ENCODE data around the gene SLC9A1.

The SLC9A1 gene

DNA sequence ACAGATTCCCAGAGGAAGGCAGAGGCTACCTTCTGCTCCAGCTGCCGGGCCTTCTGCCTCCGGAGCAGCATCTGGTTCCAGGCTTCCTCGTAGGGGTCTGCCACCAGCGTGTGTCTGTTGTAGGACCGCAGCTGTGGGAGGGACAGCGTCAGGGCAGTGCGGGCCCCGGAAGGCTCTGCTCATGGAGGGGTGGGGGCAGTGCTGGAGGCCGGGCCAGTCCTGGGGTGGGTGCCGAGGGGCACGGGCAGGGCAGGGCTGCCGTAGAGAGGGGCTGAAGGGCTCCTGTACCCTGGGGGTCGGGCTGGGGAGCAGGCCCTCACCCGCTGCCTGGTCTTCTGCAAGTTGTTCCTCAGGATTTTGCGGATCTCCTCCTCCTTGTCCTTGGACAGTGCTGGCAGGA is 53.2 kb downstream of the SLC9A1 start:
- no peak for DNase-seq

DNA sequence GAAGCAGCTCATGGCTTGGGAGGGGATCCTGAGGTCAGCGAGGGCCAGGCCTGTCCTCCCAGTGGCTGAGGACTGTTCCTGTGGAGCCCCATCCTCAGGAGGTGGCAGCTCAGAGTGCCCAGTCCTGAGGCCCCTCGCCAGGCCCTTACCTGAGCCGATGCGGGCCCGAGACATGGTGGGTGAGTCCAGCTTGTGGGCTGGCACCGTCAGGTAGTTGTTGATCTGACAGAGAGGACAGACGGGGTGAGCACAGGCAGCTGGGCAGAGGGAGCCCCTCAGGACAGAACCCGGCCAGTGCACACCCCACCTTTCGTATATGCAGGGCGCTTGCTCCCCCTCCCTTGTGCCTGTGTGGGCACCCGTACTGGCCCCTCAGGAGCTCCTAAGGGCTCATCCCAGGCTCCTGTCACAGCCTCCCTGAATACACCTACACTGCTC is 53.9 kb downstream of the SLC9A1 start:
- no peak for DNase-seq

DNA sequence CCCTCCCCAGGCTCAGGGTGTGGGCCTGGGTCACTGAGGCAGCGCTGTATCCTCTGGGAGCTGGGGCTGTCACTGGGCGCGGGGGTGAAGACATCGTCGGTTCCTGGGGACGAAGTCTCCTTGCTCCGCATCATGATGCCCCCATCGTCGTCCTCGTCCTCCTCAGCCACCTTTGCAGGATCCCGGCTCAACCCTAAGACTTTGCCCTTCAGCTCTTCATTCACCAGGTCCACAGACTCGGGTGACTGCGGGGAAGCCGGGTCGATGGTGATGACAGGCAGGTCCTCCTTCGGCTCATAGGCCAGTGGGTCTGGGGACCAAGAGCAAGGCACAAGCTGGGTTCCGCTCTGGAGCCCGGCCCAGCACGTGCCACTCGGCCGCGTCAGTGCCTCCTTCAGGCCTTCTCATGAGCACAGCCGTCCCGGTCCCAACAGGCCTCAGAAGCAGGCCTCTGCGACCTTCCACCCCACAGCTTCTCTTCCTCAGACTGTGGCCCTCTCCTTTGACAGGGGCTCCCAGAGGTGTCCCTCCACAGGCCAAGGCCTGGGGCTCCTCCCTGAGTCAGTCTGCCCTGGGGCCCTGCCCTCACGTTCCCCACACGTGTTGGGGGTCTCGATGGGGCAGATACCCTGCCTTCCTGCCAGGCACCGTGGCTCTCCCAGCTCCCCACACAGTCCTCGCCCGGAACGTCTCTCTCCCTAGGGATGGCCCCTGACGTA is 54.4 kb downstream of the SLC9A1 start:
- no peak for DNase-seq

DNA sequence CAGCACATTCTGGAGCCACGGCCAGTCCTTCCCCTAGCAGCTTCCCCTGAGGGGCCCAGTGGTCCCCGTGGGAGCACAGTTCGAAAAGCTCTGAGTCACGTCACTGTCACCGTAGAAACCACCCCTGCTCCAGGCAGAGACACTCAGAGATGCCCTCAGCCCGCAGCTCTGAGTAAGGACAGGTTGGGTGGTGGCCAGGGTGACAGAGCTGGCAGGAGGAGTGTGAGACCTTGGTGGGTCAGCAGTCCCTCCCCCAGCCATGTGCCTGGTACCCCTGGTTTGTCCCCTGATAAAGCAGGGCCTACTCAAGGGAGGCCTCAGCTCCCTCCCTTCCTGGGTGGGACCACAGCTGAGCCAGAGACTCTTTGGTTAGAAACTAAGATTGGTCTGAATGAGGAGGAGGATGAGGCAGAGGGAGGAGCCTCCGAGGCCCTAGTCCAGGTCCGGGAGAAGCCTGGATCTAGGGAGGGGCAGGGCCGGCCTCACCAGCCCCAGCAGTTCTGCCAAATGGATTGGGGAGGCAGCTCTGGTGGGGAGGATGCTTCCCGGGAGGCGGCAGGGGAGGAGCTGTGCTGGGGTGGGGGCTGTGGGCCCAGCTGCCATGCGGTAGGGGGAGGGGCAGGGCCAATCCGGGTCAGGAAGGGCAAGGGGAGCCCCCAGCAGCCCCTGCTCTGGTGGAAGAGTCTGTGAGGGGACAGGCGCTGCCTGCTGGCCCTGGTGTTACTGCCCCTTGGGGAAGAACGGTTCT is 55.2 kb downstream of the SLC9A1 start:
- DNase-seq = peak in 1 of 2 experiments; percentile 18

DNA sequence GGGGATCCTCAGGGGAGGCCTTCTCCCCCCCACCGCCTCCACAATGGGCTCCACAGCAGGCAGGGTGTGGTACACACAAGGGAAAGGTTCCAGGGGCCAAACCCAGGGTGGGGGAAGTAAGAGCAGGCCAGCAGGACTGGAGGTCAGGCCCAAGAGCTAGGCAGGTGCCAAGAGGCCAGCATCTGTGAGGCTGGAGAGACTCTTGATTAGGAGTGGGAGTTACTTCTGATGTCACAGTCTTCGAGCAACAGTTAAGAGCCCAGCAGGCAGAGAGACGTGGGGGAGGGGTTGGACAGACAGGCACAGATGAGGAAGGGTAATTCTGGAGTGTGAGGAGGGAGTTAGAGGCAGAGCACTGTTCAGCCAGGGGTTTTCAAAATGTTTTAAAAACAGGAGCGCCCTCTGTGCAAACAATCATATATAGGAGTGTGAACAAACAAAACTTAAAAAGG is 55.8 kb downstream of the SLC9A1 start:
- DNase-seq = no peak

DNA sequence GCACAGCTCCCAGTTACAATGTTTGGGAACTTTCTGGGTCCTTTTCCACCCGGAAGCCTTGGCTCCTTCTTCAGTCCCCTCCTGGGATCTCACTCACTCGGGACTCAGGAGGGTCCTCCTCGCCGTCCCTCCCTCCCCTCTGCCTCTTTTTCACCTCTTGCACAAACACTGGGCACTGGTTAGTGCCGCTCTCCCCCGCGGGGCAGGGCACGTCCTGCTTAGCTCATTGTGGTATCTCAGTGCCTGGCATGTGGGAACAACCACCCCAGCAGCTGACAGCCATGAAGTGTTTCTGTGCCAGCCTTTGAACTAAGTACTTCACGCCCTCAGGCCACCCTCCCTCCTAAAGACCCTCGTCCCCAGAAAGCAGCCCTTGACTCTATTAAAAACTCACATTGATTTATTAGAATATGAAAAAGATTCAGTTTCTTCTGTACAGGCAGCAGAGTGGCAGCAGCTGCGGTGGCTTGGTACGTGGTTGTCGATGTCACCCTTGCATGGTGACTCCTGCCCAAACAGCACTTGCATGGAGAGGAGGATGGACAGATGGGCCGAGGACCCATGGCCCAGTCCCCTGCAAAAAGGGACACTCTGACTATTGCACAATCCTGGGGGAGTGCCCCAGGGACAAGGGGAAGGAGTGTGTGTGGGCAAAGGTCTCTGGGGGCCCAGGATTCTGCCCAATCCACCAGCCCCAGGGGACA is 56.3 kb downstream of the SLC9A1 start:
- no peak for DNase-seq

DNA sequence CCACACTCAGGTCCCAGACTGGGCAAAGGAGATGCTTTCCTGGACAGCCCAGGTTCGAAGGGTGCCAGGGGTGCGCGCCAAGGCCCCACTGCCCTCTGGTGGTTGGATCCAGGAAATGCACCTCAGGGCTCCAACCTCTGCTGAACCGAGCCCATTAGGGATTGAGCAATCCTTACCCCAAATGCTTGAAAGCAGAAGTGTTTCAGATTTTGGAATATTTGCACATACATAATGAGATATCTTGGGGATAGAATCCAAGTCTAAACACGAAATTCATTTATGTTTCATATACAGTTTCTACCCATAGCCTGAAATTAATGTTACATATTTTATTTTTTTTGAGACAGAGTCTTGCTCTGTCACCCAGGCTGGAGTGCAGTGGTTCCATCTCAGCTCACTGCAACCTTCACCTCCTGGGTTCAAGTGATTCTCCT is 57.4 kb downstream of the SLC9A1 start:
- peak; percentile 55 to 80 for DNase-seq

DNA sequence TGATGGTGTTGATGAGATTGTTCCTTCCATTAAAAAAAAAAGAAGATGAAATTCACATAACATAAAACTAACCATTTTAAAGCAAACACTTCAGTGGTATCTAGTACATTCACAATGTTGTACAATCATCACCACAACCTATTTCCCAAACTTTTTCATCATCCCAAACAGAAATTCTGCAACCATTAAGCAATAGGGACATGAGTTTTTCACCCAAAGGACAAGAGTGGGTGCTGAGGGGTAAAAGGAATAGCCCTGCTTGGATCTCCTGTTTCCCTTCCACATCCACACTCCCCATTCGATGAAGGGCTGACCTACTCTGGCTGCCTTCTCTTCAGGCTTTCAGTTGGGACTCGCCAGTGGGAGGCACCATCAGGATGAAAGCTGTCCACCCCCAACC is 59.3 kb downstream of the SLC9A1 start:
- DNase-seq = no peak

DNA sequence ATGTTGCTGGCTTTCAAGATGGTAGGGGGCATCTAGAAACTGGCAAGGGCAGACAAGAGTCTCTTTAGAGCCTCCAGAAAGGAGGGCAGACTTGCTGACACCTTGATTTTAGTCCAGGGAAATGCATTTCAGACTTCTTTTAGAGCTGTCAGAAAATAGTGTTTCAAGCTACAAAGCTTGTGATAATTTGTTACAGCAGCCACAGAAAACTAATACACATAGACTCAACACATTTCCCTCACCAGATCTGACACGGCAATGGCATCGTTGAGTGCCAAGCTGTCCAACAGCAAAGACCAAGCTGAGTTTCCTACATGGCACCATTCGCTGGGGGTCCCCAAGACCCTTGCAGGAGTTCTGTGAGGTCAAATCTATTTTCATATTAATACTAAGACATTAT is 62.0 kb downstream of the SLC9A1 start:
- no peak for DNase-seq

DNA sequence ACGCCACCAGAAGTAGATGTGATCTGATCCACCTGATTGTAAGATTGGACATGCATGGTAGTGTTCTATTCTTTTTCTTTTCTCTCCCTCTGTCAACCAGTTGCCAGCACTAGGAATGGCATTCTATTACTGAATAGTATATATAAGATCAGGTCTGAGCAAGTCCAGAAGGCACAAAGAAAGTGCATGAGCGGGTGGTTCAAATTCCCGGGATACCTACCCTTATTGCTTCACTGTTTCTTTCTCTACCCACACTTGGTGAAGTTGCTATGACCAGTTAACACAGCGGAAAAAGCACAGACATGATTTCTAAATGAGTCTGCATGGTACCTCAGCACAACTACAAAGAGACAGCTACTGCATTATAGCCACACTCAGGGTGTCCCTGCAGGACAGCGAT is 64.0 kb downstream of the SLC9A1 start:
- no peak for DNase-seq

DNA sequence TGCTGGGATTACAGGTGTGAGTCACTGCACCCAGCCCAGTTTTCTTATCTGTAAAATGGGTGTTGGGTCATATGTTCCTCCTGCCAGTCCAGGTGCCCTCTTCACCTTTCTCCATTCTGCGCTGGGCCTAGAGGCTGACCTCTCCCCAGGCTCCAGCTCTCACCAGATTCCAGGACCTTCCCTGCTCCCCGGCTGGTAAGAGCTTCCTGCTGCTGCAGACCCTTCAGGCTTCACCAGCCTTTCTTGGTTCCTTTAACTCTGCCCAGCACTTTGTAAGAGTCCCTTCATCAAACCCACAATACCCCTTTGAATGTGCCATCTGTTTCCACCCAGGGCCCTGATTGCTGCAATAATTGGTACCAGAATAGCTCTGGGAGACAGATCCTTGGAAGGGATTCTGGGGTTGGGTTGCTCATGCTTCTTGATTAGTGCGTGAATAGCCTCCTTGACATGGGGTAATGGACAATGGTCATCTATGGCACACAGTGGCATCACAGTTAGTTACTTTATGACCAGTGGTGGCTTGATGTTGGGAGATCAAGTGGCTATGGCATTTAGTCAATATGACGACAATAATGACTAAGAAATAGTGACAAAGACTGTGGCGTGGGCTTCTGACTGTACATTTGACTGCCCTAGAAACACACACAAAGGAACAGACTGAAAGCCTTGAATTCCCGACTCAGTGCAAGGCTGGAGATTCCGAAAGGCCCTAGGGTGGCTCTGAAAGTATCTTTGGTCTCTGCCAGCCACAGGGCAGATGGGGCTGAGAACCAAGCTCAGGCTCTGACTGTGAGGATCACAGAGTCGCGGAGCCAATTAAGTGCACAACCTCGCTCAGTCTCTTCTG is 67.3 kb downstream of the SLC9A1 start:
- no peak for DNase-seq

DNA sequence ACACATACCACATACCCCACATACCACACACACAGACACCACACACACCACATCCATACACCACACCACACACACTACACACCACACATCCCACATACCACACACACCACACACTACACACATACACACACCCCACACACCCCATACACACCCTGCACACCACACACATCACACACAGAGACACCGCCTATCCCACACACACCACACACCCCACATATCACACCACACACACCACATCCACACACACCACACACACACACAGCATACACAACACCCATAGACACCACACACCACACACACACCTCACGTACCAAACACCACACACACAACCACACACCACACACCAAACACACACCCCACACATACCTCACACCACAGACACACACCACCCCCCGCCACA is 68.3 kb downstream of the SLC9A1 start:
- DNase-seq = no peak

DNA sequence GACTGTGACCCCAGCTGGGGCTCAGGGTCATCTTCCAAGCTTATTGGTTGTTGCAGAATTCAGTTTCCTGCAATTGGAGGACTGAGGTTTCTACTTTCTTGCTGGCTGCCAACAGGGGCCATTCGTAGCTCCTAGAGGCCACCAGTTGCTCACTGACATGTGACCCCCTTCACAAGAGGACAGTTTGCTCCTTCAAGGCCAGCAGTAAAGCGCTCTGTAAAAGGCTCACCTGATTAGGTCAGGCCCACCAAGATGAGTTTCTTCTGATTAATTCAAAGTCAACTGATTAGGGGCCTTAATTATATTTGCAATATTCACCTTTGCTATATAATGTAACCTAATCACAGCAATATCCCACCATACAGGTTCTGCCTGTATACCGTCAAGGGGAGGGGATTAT is 68.9 kb downstream of the SLC9A1 start:
- no peak for DNase-seq

DNA sequence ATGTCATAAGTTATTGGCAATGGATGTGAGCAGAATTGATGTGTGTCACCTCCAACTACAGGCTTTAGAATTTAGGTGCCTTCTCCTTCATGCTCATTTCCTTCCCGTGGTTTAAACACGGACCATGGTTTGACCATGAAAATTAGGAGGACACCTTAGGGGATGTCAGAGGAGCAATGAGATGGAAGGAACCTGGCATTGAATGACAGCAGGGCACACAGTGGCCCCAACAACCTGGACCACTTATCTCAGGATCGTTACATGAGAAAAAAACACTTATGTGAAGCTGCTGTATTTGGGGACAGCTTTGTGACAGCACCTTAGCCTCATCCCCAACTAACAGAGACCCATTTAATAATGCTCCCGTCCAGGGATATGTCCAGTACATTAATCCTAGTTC is 70.8 kb downstream of the SLC9A1 start:
- DNase-seq = no peak

DNA sequence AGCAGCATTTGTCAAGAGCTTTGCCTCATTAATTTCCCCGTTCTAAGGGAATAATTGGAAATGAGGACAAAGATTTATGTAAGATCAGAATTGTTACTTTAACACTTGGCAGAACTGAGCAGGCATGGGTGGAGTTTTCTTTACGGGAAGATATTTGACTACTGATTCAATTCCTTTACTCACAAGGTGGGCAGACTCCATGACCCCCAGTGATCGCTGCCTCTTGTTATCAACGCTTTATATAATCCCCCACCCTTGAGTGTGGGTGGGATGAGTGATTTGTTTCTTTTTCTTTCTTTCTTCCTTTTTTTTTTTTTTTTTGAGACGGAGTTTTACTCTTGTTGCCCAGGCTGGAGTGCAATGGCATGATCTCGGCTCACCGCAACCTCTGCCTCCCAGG is 77.0 kb downstream of the SLC9A1 start:
- no peak for DNase-seq

DNA sequence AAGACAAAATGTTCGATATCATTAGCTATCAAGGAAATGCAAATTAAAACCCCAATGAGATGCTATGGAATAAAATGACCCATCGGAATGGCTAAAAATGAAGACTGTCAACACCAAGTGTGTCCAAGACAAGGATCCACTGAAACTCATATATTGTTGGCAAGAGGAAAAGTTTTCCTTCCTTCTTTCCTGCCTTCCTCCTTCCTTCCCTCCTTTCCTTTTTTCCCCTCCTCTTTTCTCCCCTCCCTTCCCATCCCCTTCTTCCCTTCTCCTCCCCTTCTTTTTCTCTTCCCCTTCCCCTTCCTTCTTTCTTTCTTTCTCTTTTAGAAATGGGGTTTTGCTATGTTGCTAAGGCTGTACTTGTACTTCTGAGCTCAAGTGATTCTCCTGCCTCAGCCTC is 78.1 kb downstream of the SLC9A1 start:
- no peak for DNase-seq

DNA sequence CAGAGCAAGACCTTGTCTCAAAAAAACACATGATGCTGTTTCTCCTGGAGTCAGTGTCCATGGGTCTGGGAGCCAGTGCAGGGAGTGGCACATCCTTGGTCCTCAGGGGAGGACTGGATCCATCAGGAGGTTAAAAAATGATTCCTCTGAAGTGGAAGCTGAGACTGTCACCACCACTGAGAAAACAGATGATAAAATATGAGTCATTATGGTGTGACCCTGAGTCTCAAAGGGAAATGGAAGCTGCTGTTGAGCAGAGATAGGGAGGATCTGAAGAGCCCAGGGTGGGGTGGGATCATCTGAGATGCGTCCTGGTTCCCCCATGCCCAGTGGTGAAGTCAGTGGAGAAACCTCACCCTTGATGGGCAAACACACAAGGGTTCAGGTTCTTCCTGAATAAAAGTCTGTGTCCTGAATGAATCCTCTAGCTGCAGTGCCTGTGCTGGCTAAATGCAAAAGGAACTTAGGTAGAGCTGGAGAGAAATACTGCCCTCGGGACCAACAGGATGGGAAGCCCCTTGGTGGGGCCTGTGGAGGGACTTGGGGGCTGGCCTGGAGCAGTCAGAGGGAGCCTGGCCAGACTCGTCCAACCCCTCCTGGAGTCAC is 80.6 kb downstream of the SLC9A1 start:
- no peak for DNase-seq

DNA sequence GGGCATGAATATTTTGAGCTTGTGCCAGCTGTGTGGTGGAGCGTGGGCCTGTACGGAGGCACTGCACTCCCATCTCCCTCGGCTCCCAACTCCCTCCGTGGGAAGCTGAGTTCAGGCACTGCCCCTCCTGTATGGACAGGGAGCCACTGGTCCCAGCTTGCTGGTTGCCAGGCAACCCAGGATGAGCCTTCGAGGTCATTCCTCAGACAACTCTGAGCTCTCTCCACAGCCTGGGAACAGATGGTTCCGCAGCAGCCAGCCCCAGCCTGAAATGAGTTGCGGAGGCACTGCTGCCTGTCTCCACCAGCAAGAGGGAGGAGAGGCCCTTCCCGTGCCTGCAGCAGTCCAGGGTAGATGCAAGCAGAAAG is 83.9 kb downstream of the SLC9A1 start:
- peak in 1 of 2 experiments; percentile 69 for DNase-seq

DNA sequence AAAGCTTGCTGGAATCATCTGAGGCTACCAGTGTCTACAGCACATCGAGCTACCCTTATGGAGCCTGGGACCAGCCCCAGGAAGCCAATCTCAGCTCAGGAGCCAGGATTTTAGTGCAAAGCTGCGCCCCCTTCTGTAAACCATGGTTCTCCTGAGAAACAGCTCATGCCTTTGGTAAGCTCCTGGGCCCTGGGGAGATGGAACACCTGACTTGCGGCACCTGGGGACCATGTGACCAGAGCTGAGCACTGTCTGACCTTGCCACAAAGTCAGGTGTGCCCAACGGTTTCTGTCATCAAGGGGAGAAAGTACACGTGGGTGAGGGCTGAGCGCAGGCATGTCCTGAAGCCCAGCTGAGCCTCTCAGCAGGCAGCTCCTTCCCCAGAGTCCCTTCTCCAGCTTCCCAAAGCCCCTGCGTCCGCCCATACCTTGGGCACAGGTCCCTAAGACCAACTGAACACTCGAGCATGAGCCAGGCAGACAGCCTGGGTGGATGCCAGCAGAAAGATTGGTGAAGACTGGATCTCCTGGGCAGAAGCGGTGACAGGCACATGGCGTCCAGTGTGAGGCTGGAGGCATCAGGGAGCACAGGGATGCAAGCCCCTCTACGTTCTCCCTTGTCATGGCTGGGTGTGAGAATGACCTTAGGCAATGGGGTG is 84.4 kb downstream of the SLC9A1 start:
- DNase-seq = no peak

DNA sequence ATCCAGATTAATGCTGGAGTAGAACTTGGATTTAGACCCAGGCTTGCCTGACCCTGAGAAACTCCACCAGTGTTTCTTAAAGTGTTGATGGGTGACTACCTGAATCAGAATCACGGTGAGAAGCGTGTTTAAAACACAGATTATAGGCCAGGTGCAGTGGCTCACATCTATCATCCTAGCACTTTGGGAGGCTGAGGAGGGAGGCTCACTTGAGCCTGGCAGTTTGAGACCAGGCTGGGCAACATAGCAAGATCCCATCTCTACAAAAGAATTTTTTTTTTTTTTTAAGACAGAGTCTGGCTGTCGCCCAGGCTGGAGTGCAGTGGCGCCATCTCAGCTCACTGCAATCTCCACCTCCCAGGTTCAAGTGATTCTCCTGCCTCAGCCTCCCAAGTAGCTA is 86.0 kb downstream of the SLC9A1 start:
- no peak for DNase-seq

DNA sequence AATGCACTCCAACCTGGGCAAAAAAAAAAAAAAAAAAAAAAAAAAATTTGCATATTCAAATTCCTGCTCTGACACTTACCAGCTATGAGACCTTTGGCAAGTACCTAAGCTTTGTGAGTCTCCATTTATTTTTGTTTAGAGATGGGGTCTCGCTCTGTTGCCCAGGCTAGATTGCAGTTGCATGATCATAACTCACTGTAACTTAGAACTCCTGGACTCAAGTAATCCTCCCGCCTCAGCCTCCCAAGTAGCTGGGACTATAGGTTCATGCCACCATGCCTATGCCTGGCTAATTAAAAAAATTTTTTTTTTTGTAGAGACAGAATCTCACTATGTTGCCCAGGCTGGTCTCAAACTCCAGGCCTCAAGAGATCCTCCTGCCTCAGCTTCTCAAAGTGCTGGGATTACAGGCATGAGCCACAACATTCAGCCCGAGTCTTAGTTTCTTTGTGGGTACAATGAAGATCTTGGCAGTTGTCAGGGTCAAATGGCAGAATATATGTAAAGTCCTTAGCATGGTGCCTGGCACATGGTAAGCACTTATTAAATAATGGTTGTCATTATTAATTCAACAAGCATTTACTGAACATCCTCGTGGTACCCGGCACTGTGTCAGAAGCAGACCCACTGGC is 88.8 kb downstream of the SLC9A1 start:
- no peak for DNase-seq
